HG03558 (cell line): ENCODE data around the gene SLC25A34.
"Not testable (repeated sequence)": the region's sequence is repeated elsewhere in the genome, so short reads cannot be mapped to it uniquely, and the experiment has no call there.

Experiments used
- ATAC-seq: cut with Tn5 transposase; IDR thresholded peaks from one replicate; pipeline ENCODE4 v1.9.1; 2021; ENCODE audit warnings: moderate number of reproducible peaks; ENCODE audit not compliant: unreplicated experiment; ENCODE audit errors: extremely low read depth

SLC25A34 gene

DNA sequence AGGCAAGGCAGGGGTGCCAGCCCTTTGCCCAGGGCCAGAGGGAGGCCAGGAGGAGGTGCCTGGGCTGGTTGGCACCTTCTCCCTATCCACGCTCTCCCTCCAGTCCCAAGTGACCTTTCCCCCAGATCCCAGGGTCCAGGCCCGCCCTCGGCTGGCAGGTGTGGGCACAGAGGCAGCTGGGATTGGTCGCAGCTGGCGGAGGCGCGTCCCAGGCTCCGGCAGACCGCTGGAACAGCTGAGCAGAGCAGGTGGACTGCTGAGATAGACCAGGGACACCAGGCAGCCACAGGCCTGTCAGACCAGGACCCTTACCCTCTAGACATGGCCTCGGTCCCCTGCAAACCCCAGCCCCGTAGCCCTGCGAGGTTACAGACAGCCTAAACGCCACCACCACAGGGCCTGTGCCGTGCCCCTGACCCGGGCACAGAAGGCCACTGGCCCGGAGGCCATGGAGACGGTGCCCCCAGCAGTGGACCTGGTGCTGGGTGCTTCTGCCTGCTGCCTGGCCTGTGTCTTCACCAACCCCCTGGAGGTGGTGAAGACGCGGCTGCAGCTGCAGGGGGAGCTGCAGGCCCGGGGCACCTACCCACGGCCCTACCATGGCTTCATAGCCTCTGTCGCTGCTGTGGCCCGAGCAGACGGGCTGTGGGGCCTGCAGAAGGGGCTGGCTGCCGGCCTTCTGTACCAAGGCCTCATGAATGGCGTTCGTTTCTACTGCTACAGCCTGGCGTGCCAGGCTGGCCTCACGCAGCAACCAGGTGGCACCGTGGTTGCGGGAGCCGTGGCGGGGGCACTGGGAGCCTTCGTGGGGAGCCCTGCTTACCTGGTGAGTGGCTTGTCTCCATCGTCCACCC lies at the start of gene SLC25A34:
Gene SLC25A34, plus strand, starts transcription at position 221 of the 854 bp plus-strand sequence. Its CDS starts 228 bp downstream, at position 449.
- ATAC-seq = no peak

DNA sequence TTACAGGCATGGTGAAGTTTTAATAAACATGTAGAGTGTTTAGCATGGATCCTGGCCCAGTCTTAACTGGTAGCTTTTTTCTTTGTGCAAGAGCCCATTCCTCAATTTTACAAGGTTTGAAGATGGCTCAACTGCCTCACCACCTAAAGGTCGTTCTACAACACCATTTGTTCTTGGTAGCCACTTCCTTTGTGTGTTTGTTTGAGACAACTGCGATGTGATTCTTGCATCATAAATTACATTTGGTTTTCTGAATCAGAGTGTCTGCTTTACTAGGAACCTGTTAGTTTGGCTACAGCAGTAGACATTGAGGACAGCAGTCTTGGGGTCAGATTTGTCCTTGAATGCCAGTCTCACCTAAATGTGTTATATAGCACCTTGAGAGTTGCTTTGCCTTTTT lies 48.6 kb upstream of the SLC25A34 start:
- no peak for ATAC-seq

GRCh38 chr1:15690317-15690716 lies 45.7 kb upstream of the SLC25A34 start:
- no peak for ATAC-seq

GRCh38 chr1:15691434-15692032 lies 44.5 kb upstream of the SLC25A34 start:
- ATAC-seq = no peak

GRCh38 chr1:15692121-15692682 lies 43.9 kb upstream of the SLC25A34 start:
- ATAC-seq = no peak

DNA sequence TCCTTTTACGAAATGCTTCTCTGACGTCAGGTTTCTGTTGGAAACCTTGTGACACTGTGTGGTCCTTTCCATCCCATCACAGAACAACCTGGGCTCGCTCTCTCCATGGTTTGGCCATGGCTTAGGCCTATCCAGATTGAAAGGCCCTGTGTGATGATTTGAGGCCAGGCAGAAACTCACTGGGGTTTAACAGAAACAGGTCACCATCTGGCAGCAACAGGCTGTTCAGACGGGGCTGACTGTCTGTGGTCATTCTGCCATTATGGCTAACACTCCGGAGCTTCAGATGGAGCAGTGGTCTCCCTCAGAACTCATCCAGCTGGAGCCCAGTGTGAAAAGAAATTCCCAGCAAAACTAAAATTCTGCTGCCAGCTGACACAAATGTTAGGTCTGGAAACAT lies 42.7 kb upstream of the SLC25A34 start:
- ATAC-seq = no peak

DNA sequence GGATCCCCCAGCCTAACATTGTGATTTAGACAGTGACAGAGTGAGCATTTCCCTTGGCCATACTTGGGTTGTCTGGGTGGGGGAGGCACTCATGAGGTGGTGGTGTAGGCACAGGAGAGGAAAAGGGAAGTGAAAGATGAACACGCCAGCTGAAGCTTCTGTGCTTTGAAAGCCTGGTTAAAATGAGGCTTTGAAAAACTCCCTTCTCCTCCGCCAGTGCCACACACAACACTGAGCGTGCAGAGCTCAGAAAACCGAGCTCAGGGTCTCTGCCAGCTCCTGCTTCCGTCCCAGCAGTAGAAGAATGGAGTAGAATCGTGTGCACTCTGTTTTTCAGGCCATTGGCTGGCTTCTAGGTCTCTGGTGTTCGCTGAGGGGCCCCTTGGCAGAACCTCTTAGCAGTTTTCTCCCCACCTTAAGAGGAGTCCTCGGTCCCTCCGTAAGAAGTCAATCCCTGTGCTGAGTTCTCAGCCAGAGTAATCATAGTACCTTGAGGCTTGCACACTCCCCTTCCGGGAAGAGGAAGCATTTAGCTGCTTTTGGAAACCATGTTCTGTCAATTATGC lies 39.0 kb upstream of the SLC25A34 start:
- ATAC-seq = peak; percentile 66

GRCh38 chr1:15698201-15698600 lies 37.9 kb upstream of the SLC25A34 start:
- ATAC-seq = no peak

DNA sequence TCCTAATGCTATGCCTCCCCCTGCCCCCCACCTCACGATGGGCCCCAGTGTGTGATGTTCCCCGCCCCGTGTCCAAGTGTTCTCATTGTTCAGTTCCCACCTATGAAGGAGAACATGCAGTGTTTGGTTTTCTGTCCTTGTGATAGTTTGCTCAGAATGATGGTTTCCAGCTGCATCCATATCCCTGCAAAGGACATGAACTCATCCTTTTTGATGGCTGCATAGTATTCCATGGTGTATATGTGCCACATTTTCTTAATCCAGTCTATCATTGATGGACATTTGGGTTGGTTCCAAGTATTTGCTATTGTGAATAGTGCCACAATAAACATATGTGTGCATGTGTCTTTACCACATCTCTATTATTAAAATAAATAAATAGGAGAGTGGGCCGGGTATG lies 36.7 kb upstream of the SLC25A34 start:
- ATAC-seq = not testable (repeated sequence)

GRCh38 chr1:15700508-15700907 lies 35.5 kb upstream of the SLC25A34 start:
- ATAC-seq = no peak

GRCh38 chr1:15701784-15702183 lies 34.3 kb upstream of the SLC25A34 start:
- no peak for ATAC-seq

DNA sequence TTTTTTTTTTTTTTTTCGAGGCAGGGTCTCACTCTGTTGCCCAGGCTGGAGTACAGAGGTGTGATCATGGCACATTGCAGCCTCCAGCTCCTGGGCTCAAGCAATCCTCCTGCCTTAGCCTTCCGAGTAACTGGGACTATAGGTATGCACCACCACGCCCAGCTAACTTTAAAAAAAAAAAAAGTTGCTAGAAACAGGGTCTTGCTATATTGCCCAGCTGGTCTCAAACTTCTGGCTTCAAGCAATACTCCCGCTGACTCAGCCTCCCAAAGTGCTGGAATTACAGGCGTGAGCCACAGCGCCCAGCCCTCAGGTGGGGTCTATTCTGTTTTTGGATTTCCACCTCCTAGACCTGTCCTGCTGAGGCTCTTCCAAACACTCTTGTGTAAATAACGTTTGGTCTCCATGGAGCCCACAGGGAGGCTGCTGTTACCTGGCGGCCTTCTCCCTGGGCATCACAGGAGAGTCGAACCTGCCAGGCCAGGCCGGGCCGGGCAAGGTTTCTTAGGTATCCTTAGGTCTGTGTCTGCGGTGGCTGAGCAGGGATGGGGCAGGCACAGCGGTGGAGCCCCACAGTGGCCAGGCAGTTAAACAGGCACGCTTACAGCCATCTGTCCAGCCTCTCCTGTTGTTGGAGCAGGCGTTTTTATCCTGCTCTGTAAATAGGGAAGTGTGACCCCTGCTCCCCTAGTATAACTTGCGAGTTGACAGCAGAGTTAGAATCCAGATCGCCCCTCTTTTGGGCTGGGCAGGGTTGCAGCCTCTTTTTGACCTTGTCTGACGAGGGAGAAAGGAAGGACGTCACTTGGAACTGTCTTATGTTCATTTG lies 33.1 kb upstream of the SLC25A34 start:
- ATAC-seq = no peak

GRCh38 chr1:15703562-15703961 lies 32.5 kb upstream of the SLC25A34 start:
- ATAC-seq = no peak

DNA sequence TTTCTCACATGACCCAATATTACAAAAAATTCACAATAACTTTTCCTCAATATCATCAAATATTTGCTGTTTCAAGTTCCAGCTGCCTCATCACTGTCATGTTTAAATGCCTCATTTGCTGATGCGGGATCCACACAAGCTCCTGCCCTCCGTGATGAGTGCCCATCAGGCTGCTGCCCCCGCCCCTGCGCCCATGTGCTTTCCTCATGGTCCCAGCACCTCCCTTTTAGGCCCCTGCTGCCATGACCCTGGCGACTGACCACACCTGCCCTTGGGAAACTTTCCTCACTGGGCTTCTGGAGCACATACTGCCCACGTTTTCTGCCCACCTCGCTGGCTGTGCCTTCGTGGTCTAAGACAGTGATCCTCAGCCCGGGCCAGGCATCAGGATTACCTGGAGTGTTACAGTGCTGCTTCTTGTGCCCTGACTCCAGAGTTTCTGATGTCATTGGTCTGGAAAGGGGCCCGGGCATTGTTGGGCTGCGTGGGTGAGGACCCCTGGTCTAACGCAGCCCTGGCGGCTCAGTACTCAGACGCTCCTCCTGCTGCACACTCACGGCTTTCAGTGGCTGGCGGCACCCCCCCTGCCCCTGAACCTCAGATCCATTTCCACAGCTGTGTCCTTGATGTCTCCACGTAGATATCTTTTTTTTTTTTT lies 31.4 kb upstream of the SLC25A34 start:
- ATAC-seq = no peak

- ATAC-seq = no peak
Observed at GRCh38 chr1:15705184-15705566, 30.9 kb upstream of the SLC25A34 start.

- no peak for ATAC-seq
Observed at GRCh38 chr1:15706751-15707150, 29.3 kb upstream of the SLC25A34 start.

DNA sequence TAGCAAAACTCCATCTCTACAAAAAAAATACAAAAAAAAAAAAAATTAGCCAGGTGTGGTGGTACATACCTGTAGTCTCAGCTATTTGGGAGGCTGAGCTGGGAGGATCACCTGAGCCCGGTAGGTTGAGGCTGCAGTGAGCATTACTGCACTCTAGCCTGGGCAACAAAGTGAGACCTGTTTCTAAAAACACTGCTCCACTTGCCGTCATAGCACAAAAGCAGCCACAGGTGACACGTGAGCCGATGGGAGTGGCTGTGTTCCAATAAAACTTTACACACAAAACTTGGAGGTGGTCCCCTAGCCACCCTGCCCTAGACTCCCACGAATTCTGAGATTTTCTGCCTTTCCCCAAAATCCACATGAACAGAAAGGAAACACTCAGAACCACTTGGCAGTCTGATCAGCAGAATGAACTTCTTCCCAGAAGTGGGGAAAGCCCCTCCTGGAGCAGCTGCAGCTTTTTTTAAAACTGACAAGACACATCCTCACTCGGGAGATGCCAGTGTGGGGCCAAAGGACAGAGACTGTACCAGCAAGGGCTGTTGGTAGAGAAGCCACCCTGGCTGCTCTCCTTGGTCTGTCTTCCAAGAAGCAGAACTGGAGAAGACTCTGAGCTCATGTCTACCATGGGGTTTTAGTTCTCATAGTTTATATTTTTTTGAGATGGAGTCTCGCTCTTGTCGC lies 28.7 kb upstream of the SLC25A34 start:
- no peak for ATAC-seq

GRCh38 chr1:15708486-15709137 lies 27.4 kb upstream of the SLC25A34 start:
- no peak for ATAC-seq

- ATAC-seq = no peak
Observed at GRCh38 chr1:15709226-15709625, 26.8 kb upstream of the SLC25A34 start.
